ENCODE results near the gene MAP4K4. TPM values are rescaled to one million over a fixed set of nuclear protein-coding genes. Genes with fewer than 3 reads are reported as not detected.
A peak's percentile ranks its signal among the peaks of the same experiment; 100 is the strongest.

The MAP4K4 gene
- polyA plus RNA-seq, 1 donor (not counting 4 experiments of a cell fraction or from before 2014, with no cell fraction given) = 84.1 TPM

- no peak for FAIRE-seq
- Histone ChIP-seq H3K9me3 (ENCODE audit: control insufficient read depth, low read depth, low read length) (no peaks in the 10 kb centered on the region), H3K27me3 (ENCODE audit: control insufficient read depth, extremely low read depth, insufficient read depth, low read length) (no peaks in the 10 kb centered on the region), H3K4me1 (ENCODE audit: control insufficient read depth, extremely low read depth, insufficient read depth, low read length) (peaks cover 67% of the 10 kb centered on the region), H4K20me1 (ENCODE audit: control insufficient read depth, extremely low read depth, insufficient read depth, low read length) (no peaks in the 10 kb centered on the region), H3K27ac (ENCODE audit: control insufficient read depth, insufficient read depth, low read length) (peak overlapping the region; percentile 65), H3K36me3 (ENCODE audit: control insufficient read depth in 2 of 2, extremely low read depth in 1 of 2, insufficient read depth in 2 of 2, low read length in 2 of 2) (peaks cover 1 to 7% of the 10 kb centered on the region in 2 experiments), H3K4me3 (ENCODE audit: control insufficient read depth in 2 of 3, extremely low read depth in 1 of 3, insufficient read depth in 2 of 3, low read depth in 1 of 3, low read length in 3 of 3) (no peak overlapping the region), H3K4me2 (ENCODE audit: control insufficient read depth, extremely low read depth, insufficient read depth, low read depth, low read length) (peak overlapping the region; percentile 43), H3K9me1 (ENCODE audit: control insufficient read depth, extremely low read depth, insufficient read depth, low read length) (no peaks in the 10 kb centered on the region), H3K9ac (ENCODE audit: control insufficient read depth, extremely low read depth, insufficient read depth, low read length) (no peak overlapping the region), H3K79me2 (ENCODE audit: control insufficient read depth, insufficient read depth, low read length) (peaks cover 53% of the 10 kb centered on the region), H2AFZ (ENCODE audit: control insufficient read depth, low read length) (no peak overlapping the region)
- TF ChIP-seq EZH2 (IDR thresholded peaks at IDR 0.05; ENCODE audit: low read length) (no peak), CTCF (optimal IDR thresholded peaks at IDR 0.05 in 1 of 3, IDR thresholded peaks at IDR 0.05 in 1 of 3, conservative IDR thresholded peaks at IDR 0.05 in 1 of 3; ENCODE audit: extremely low read depth in 1 of 3, insufficient read depth in 2 of 3, low read length in 3 of 3) (no peak)
- DNase-seq (ENCODE audit: low read depth, low spot score) = no peak
- dilution Hi-C loops (cut with MboI; ENCODE audit: extremely low pct_ligation_motif_present, low sequenced_read_pairs) = no loop called here
Measured at GRCh38 chr2:101823859-101824258, 126.4 kb downstream of the MAP4K4 start.

GRCh38 chr2:101826716-101827115 is 129.2 kb downstream of the MAP4K4 start:
- no peak overlapping the region for H3K4me3 ChIP-seq (ENCODE audit: control insufficient read depth in 2 of 3, extremely low read depth in 1 of 3, insufficient read depth in 2 of 3, low read depth in 1 of 3, low read length in 3 of 3)
- no peak overlapping the region for H2AFZ ChIP-seq (ENCODE audit: control insufficient read depth, low read length)
- H3K9ac ChIP-seq (ENCODE audit: control insufficient read depth, extremely low read depth, insufficient read depth, low read length) = peak overlapping the region; percentile 53
- H3K27ac ChIP-seq (ENCODE audit: control insufficient read depth, insufficient read depth, low read length) = peak overlapping the region; percentile 76
- peaks cover 4% of the 10 kb centered on the region for H4K20me1 ChIP-seq (ENCODE audit: control insufficient read depth, extremely low read depth, insufficient read depth, low read length)
- H3K36me3 ChIP-seq (ENCODE audit: control insufficient read depth in 2 of 2, extremely low read depth in 1 of 2, insufficient read depth in 2 of 2, low read length in 2 of 2) = peaks cover 7 to 28% of the 10 kb centered on the region in 2 experiments
- TF ChIP-seq EZH2 (IDR thresholded peaks at IDR 0.05; ENCODE audit: low read length) (no peak), CTCF (optimal IDR thresholded peaks at IDR 0.05 in 1 of 3, IDR thresholded peaks at IDR 0.05 in 1 of 3, conservative IDR thresholded peaks at IDR 0.05 in 1 of 3; ENCODE audit: extremely low read depth in 1 of 3, insufficient read depth in 2 of 3, low read length in 3 of 3) (no peak)
- no peak for DNase-seq (ENCODE audit: low read depth, low spot score)
- peaks cover 48% of the 10 kb centered on the region for H3K4me1 ChIP-seq (ENCODE audit: control insufficient read depth, extremely low read depth, insufficient read depth, low read length)
- FAIRE-seq = no peak
- H3K79me2 ChIP-seq (ENCODE audit: control insufficient read depth, insufficient read depth, low read length) = peaks cover 45% of the 10 kb centered on the region
- peak overlapping the region; percentile 71 for H3K4me2 ChIP-seq (ENCODE audit: control insufficient read depth, extremely low read depth, insufficient read depth, low read depth, low read length)
- dilution Hi-C loops (cut with MboI; ENCODE audit: extremely low pct_ligation_motif_present, low sequenced_read_pairs) = no loop called here
- no peaks in the 10 kb centered on the region for H3K9me1 ChIP-seq (ENCODE audit: control insufficient read depth, extremely low read depth, insufficient read depth, low read length)
- H3K27me3 ChIP-seq (ENCODE audit: control insufficient read depth, extremely low read depth, insufficient read depth, low read length) = no peaks in the 10 kb centered on the region
- no peaks in the 10 kb centered on the region for H3K9me3 ChIP-seq (ENCODE audit: control insufficient read depth, low read depth, low read length)
